ENCODE measurements around the gene TRIM60. TPM values are rescaled to one million over a fixed set of nuclear protein-coding genes. Genes with fewer than 3 reads are reported as not detected.

Gene TRIM60
- total and polyA plus RNA-seq, 11 donors: not detected

- Histone ChIP-seq H3K27ac (no peak overlapping the region), H3K36me3 (no peaks in the 10 kb centered on the region), H3K27me3 (no peaks in the 10 kb centered on the region), H3K4me1 (no peaks in the 10 kb centered on the region), H3K9me3 (no peaks in the 10 kb centered on the region), H3K4me3 (no peak overlapping the region)
- DNase-seq: no peak
- 87 to 93% (median 91%) methylated on average over 9 of the region's 9 CpGs for WGBS, 4 donors
- TF ChIP-seq POLR2A (IDR thresholded peaks at IDR 0.05): no peak
- no peak for TF ChIP-seq CTCF (IDR thresholded peaks at IDR 0.05)
- intact Hi-C loops (cut with DNase I): no loop called here
- ATAC-seq: no peak
Measured at GRCh38 chr4:165055601-165056000, 23.8 kb downstream of the TRIM60 start.

GRCh38 chr4:165058666-165059065 is 26.9 kb downstream of the TRIM60 start:
- H3K4me1 ChIP-seq: no peaks in the 10 kb centered on the region
- H3K27ac ChIP-seq: no peak overlapping the region
- no peaks in the 10 kb centered on the region for H3K9me3 ChIP-seq
- ATAC-seq: no peak
- intact Hi-C loops (cut with DNase I): no loop called here
- H3K4me3 ChIP-seq: no peak overlapping the region
- H3K27me3 ChIP-seq: no peaks in the 10 kb centered on the region
- H3K36me3 ChIP-seq: no peaks in the 10 kb centered on the region
- TF ChIP-seq POLR2A (IDR thresholded peaks at IDR 0.05) (no peak), CTCF (IDR thresholded peaks at IDR 0.05) (no peak)
- DNase-seq: no peak
- WGBS, 4 donors: 63 to 72% (median 68%) methylated on average over 2 of the region's 2 CpGs

GRCh38 chr4:165059386-165059785 is 27.6 kb downstream of the TRIM60 start:
- no peak overlapping the region for H3K27ac ChIP-seq
- intact Hi-C loops (cut with DNase I): no loop called here
- 75 to 95% (median 79%) methylated on average over 4 of the region's 4 CpGs for WGBS, 4 donors
- no peaks in the 10 kb centered on the region for H3K27me3 ChIP-seq
- no peaks in the 10 kb centered on the region for H3K4me1 ChIP-seq
- H3K4me3 ChIP-seq: no peak overlapping the region
- no peaks in the 10 kb centered on the region for H3K9me3 ChIP-seq
- no peak for ATAC-seq
- no peaks in the 10 kb centered on the region for H3K36me3 ChIP-seq
- TF ChIP-seq CTCF (IDR thresholded peaks at IDR 0.05): no peak
- TF ChIP-seq POLR2A (IDR thresholded peaks at IDR 0.05): no peak
- no peak for DNase-seq

- no peak for DNase-seq
- intact Hi-C loops (cut with DNase I): no loop called here
Measured at GRCh38 chr4:165060938-165061337, 29.1 kb downstream of the TRIM60 start.

More at GRCh38 chr4:165060938-165061337, 29.1 kb downstream of the TRIM60 start:
- Histone ChIP-seq H3K36me3 (no peaks in the 10 kb centered on the region), H3K27ac (no peak overlapping the region), H3K27me3 (no peaks in the 10 kb centered on the region), H3K9me3 (no peaks in the 10 kb centered on the region), H3K4me1 (no peaks in the 10 kb centered on the region), H3K4me3 (no peak overlapping the region)
- no peak for ATAC-seq
- peak in 2 of 12 donors; percentile 9 to 16 for TF ChIP-seq CTCF (IDR thresholded peaks at IDR 0.05)
- TF ChIP-seq POLR2A (IDR thresholded peaks at IDR 0.05): no peak
- 52 to 69% (median 66%) methylated on average over 1 of the region's 1 CpG for WGBS, 4 donors

All from heart left ventricle (tissue), 16 donors.